ENCODE results near the gene PCMTD2. TPM values are rescaled to one million over a fixed set of nuclear protein-coding genes. Genes with fewer than 3 reads are reported as not detected.

PCMTD2 gene
- total and polyA plus RNA-seq, 10 of the 15 experiments (the other 5 are each of a cell fraction or from before 2014, with no cell fraction given): 6.8 to 36.8 (median 16.5) TPM

GRCh38 chr20:64231621-64232550, 23.7 kb upstream of the PCMTD2 start:
- H3K9ac ChIP-seq (ENCODE audit: control insufficient read depth, insufficient read depth, low read length): no peak overlapping the region
- no peaks in the 10 kb centered on the region for H3K36me3 ChIP-seq (ENCODE audit: control insufficient read depth in 2 of 2, insufficient read depth in 2 of 2, low read length in 1 of 2)
- intact Hi-C loops (cut with micrococcal nuclease; ENCODE audit: unreplicated experiment) (no loop called here), in situ Hi-C loops (cut with MboI) (no loop called here)
- H3K27me3 ChIP-seq (replicated peaks in 1 of 2; ENCODE audit: control insufficient read depth in 2 of 2, insufficient read depth in 2 of 2, low read length in 1 of 2): peaks cover 0 to 3% of the 10 kb centered on the region in 2 experiments; a peak in 1 of 4 replicates
- 56% methylated on average over 26 of the region's 27 CpGs for WGBS (ENCODE audit: insufficient coverage, insufficient replicate concordance, low lambda C conversion rate, missing lambda C conversion rate)
- TF ChIP-seq RBBP5 (conservative IDR thresholded peaks at IDR 0.05) (no peak), ZNF217 (IDR thresholded peaks at IDR 0.05) (no peak), ZNF24 (IDR thresholded peaks at IDR 0.05) (no peak), PAX8 (IDR thresholded peaks at IDR 0.05) (no peak), ZSCAN29 (IDR thresholded peaks at IDR 0.05) (no peak), IRF3 (IDR thresholded peaks at IDR 0.05) (no peak), SKIL (IDR thresholded peaks at IDR 0.05; ENCODE audit: low read depth, poor library complexity, severe bottlenecking) (no peak), RAD51 (IDR thresholded peaks at IDR 0.05) (no peak), RB1 (IDR thresholded peaks at IDR 0.05; ENCODE audit: borderline replicate concordance) (no peak), KLF5 (IDR thresholded peaks at IDR 0.05; ENCODE audit: partially characterized antibody) (no peak)
- H4K20me1 ChIP-seq (ENCODE audit: control insufficient read depth, insufficient read depth): no peaks in the 10 kb centered on the region
- ATAC-seq (no peak), DNase-seq (ENCODE audit: low read depth, low spot score) (no peak), FAIRE-seq (no peak)
- no peaks in the 10 kb centered on the region for H3K79me2 ChIP-seq (ENCODE audit: control insufficient read depth, insufficient read depth, low read length)
- CTCF ChIA-PET: no interaction called here
- BruUV-seq (replicated peaks): no TSS peak
- no peaks in the 10 kb centered on the region for H3K9me3 ChIP-seq (replicated peaks; ENCODE audit: control insufficient read depth, insufficient read depth, low read length)
- no peaks in the 10 kb centered on the region for H3K4me1 ChIP-seq (ENCODE audit: control insufficient read depth, insufficient read depth, low read length)
- POLR2A ChIA-PET: no interaction called here
- H2AFZ ChIP-seq (ENCODE audit: control insufficient read depth, low read depth, low read length): no peak overlapping the region
- no peak overlapping the region for H3K4me2 ChIP-seq (ENCODE audit: control insufficient read depth, insufficient read depth)
- RAD21 ChIA-PET (ENCODE audit: unreplicated experiment): no interaction called here
- H3K27ac ChIP-seq (ENCODE audit: control insufficient read depth, insufficient read depth): no peak overlapping the region
- H3K4me3 ChIP-seq: no peak overlapping the region
- SMC1A ChIA-PET (ENCODE audit: uncharacterized antibody, unreplicated experiment): no interaction called here

Measured in GM12878 (cell line).